G401.6 (cell line): Measurements from ENCODE around the gene MAF.

Source experiments
- FAIRE-seq: peaks from 2 replicates; lab custom pipeline; 2012; peaks lifted over from hg19 to GRCh38; lab: Jason Lieb, UNC

The MAF gene

GRCh38 chr16:79600638-79601091 lies at the start of gene MAF:
Gene MAF, minus strand, starts transcription at chr16:79600737. Its CDS starts 835 bp downstream, at chr16:79599902.
- FAIRE-seq: no peak

DNA sequence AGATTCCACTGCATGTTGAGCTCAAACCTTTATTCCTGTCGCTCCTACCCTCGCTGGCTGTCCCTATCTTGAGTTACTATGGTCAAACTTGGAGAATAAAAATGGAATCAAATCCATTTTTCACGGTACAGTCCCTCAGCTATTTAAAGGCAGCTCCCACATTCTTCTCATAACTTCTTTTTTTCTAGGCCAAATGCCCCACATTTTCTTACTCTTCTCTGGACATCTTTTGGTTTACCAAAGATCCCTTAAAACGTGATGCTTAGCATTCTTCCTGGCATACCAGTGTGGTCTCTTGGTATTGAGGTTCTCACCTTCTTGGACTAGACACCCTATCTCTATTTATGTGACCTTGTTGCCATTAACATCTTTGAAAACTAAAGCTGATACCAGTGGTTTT lies 48.3 kb upstream of the MAF start:
- FAIRE-seq: no peak

GRCh38 chr16:79647586-79647985 lies 47.0 kb upstream of the MAF start:
- no peak for FAIRE-seq

DNA sequence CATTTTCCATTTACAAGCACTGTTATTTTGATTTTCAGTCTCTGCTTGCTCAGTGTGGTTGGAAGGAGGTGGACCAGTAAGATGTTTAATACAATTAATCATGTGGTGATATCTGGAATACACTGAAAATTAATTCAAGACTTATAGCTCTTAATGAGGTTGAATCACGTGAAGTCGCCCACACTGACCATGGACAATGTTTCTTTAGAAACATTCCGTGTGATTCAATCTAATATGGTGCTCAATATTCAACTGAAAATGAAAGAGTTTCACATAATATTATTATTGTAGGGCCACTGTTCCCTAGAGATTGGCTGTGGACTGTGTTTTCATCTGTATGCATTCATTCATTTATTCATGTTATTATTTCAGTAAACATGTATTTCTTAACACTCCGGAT lies 45.2 kb upstream of the MAF start:
- FAIRE-seq: no peak

DNA sequence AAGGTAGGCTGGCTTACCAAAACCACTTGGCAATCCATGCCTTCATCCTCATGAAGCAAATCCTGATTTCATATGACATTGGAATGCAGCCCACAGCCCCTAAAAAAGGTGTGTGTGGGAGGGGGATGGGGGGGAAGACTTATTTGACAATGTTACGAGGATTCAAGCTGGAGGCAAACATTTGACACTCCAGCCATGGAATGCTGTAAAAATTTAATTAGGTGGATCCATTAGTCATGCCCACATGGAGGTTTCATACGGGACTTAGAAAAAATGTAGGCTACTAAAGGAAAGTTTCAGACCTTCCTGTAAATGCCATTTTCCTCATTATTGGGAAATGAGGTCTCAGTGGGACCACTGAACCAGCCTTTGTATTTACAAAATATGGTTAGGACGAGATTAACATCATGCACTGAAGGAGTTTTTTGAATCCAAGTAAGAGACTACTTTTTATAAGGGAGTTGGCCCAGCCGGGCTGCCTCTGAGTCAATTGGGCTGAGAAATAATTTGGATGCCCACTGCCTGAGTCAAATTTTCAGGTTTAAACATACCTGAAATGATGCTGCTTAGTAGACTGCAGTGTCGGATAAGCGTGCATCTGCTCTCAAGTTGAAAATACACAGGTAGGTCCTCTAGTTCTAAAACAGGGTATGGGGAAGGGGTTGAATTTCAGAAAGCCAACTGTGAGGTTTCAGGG lies 44.6 kb upstream of the MAF start:
- FAIRE-seq: no peak

GRCh38 chr16:79642652-79643051 lies 42.1 kb upstream of the MAF start:
- no peak for FAIRE-seq

GRCh38 chr16:79640513-79641360 lies 40.2 kb upstream of the MAF start:
- FAIRE-seq: no peak

DNA sequence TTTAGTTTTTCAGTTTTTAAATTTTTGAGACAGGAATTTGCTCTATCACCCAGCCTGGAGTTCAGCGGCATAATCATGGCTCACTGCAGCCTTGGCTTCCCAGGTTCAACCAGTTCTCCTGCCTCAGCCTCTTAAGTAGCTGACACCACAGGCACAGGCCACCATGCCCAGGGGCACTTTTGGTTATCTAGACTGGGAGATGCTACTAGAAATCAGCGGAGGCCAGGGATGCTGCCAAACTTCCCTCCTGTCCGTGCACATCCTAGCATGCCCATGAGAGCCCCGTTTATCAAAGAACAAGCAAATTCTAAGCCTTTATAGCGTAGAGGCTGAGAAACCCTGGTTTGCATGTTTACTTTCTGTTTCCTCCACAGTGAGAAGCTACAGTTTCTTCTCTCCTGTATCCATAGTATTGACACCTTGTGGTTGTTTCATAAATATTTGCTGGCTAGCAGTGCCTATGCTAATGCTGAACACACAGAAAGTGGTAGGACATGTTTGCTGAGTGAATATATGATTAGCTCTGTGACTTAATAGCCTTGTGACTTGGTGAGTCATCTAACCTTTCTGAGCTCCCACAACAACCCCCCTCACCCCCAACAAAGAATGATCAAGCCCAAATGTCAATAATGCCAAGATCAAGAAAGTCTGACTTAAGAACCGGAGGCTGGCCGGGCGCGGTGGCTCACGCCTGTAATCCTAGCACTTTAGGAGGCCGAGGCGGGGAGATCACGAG lies 39.2 kb upstream of the MAF start:
- no peak for FAIRE-seq

DNA sequence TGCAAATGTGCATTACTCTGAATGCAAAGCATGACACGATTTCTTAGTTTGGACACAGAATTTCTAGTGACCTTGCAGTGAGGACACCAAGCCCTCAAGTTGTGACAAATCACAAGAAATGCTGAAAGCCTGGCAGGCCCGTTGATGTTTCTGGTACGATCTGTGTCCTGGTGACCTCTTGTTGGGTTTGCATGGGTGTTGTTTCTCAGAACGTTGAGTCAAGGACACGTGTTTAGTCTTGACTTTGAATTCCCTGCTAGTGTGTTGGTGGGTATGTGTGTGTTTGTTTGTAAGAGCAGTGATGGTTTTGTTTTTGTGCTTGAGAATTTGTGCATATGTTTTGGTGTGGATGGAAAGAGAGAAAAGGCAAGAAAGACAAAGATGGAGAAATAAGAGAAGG lies 37.8 kb upstream of the MAF start:
- FAIRE-seq: no peak

DNA sequence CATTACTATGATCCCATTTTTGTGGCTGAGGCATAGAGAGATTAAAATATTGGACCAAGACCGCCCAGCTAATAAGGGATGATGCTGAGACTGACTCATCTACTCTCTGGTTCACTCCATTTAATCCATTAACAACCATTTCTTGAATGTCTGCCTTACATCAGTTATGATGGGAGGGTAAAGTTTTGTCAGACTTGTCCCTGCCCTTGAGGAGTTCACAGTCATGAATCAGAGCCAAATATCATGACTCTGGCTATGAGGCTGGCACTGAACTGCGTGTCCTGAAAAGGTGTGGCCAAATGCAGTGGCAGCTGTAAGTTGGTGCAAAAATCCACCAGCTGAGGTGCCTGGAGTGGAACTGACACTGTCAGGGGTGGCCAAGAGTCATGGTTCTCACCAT lies 35.0 kb upstream of the MAF start:
- no peak for FAIRE-seq

DNA sequence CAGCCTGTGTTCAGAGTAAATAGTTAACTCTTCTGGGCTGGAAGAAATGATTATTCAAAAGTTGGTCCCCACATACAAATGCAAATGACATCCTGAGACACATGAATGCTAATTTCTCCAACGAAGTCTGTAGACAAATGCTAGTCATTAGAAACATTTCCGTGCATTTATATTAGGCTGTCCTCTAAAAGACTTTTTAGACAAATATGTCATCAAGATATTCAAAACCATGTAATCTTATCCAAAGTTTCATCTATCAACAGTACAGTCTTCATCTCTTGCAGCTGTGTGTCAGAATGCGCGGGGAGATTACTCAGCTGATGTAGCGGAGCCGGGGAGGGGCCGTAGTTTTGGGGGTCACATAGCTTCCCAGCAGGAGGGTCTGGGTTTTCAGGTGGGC lies 33.8 kb upstream of the MAF start:
- FAIRE-seq: no peak

DNA sequence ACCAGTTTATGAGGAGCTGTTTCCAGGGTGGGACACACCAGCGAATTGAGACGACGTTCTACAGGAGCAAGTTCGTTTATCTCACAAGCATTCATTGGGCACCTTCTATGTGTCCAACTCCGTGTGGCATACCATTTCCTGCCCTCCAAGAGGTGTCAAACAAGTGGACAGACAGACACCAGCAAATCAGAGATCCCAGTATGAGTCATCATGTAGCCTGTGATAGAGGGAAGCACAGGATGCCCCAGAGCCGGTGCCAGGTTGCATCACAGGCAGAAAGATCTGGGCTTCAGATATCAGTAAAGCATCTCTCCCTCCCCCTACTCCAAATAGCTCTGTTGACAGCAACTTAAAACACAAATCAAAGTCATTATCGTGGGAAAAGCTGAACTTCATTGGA lies 31.8 kb upstream of the MAF start:
- FAIRE-seq: no peak

DNA sequence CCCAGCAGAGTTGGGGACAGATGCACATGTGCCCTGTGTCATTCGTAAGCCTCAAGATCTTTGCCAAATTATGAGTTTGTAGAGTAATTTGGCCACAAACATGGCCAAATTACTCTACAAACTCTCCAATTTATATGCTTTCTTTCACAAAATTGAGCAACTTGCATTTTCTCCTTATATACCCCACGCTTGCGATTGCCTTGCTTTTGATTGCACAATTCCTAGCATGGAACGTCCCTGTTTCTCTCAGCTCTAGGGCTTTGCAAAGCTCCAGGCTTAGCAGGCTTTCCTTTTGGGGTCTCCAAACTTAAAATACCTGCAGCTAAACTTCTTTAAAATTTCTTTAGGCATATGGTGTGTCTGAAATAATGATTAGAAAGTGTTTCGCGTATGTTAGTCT lies 28.5 kb upstream of the MAF start:
- no peak for FAIRE-seq

DNA sequence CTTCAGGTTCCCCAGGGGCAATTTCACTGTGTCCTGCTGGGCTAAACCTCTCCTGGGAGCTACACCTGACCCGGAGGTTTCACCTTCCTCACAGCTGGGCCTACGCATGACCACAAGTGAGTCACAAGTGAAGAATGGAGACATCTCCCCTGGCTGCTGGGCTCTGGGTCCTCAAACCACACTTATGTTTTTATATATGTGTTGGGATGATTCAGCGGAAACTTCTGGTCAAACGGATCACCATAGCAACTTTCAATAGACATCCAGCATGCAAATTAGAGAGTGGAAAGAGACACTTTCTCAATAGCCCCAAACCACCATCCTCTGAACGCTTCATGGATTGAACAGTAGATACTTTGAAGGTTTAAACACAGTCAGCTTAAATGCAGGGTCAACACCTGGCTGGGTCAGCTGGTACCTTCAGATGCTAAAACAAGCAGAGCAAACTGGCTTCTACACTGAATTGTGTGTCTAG lies 28.0 kb upstream of the MAF start:
- FAIRE-seq: no peak

GRCh38 chr16:79627092-79627491 lies 26.6 kb upstream of the MAF start:
- no peak for FAIRE-seq

DNA sequence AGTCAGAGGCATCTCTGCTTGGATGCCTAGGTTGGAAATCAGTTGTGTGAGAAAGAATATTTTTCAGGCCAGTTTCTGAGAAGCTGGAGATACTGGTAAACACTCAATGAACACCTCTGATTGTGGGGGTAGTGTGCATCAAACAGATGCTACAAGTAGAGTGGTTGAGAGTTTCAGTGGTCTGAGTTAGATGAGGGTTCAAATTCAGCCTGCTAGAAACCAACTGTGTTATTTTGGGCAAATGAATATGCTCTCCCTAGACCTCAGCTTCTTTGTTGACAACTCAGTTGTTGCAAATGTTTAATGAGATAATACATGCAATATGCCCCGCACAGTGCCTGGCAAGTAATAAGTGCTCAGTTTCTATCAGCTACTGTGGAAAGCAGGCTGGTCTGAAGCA lies 25.2 kb upstream of the MAF start:
- FAIRE-seq: no peak

DNA sequence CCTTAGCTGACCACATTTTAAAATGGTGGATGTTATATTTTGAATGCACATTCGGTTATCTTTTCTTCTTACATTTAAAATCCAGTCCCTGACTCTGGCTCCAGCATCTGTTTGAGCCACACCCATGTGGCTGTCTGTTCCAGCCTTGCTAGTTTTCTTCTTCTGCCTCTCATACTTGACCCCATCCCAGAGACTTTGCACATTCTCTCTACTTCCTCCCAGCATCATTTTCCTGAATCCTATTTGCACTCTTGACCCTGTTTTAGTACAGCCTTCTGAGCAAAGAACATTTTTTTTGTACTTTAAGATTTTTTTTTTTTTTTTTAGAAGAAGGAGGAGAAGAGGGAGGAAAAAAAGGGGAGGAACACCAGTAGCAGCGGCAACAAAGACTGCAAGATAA lies 23.3 kb upstream of the MAF start:
- FAIRE-seq: no peak

- no peak for FAIRE-seq
Measured at GRCh38 chr16:79623062-79623461, 22.5 kb upstream of the MAF start.

GRCh38 chr16:79621027-79621426 lies 20.5 kb upstream of the MAF start:
- no peak for FAIRE-seq

DNA sequence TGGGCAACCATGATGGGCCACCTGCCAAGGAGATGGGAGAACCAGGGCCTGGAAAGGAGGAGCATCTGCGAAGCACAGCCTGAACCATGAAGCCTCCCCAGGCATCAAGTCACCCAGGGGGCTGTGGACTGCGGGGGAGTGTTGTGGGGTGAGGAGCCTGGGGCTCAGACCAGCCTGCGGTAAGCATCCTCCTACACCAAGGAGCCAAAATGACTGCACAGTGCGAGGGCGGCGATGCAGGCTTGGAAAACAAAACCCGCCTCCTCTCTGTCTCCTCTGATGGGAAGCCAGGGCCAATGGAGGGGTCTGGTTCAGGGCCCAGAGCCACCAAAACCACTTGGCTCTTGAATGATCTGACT lies 18.1 kb upstream of the MAF start:
- no peak for FAIRE-seq

- FAIRE-seq: no peak
Measured at GRCh38 chr16:79618041-79618691, 17.6 kb upstream of the MAF start.

- no peak for FAIRE-seq
Measured at GRCh38 chr16:79613009-79613408, 12.5 kb upstream of the MAF start.

GRCh38 chr16:79612207-79612606 lies 11.7 kb upstream of the MAF start:
- FAIRE-seq: no peak
